Body of pancreas (tissue), 4 donors: Measurements from ENCODE around the gene IL6R. TPM values are rescaled to one million over a fixed set of nuclear protein-coding genes. Genes with fewer than 3 reads are reported as not detected.

Experiments used
- ATAC-seq: fragments of 150-250 bp; one replicate; pipeline ENCODE4 v1.9.1; 2016
- DNase-seq, 4 donors: peaks; one replicate each; pipeline ENCODE4 v3.0.0-alpha.2; 2019
- H3K27ac ChIP-seq, 4 donors: fragments of 200-600 bp; sonication (generic); 1 replicate in 3 of 4; 2 replicates in 1 of 4; pipeline versions ENCODE4 v1.5.1 to v1.6.1; 2016 to 2019; ENCODE audit warnings: mild to moderate bottlenecking in 1 of 4, mixed read lengths in 1 of 4, moderate library complexity in 1 of 4
- H3K27me3 ChIP-seq, 2 donors: fragments of 200-600 bp; sonication (generic); one replicate each; pipeline ENCODE4 v1.6.0; 2016; ENCODE audit warnings: mild to moderate bottlenecking in 1 of 2
- H3K36me3 ChIP-seq, 2 donors: fragments of 200-600 bp; sonication (generic); replicated peaks in 1 of 2; 2 replicates each; pipeline ENCODE4 v1.5.1; 2016; ENCODE audit warnings: low read depth in 2 of 2; ENCODE audit not compliant: insufficient read depth in 1 of 2
- H3K4me1 ChIP-seq: fragments of 200-600 bp; sonication (generic); one replicate; pipeline ENCODE4 v1.6.0; 2016
- H3K4me3 ChIP-seq, 2 donors: fragments of 200-600 bp; sonication (generic); 1 replicate in 1 of 2; 2 replicates in 1 of 2; pipeline ENCODE4 v1.5.1; 2016 to 2019
- H3K9me3 ChIP-seq, 3 donors: fragments of 200-600 bp; sonication (generic); 1 replicate in 2 of 3; 2 replicates in 1 of 3; pipeline ENCODE4 v1.5.1; 2016
- CTCF ChIP-seq, 7 experiments: fragments of 450-650 bp in 4 of 7; fragments of 200-600 bp in 3 of 7; sonication (generic) in 3 of 7; IDR thresholded peaks; one replicate each; pipeline ENCODE4 v1.5.1; 2016 to 2019; ENCODE audit warnings: antibody characterized with exemption in 7 of 7
- POLR2A ChIP-seq, 3 donors: fragments of 450-650 bp; IDR thresholded peaks; one replicate each; pipeline ENCODE4 v1.6.1; 2016; ENCODE audit warnings: antibody characterized with exemption in 3 of 3, mild to moderate bottlenecking in 2 of 3
- whole genome bisulfite sequencing, 2 donors: methylation state at CpG; one replicate each; pipeline ENCODE4 v1.1.5; 2017; 5-methylcytosine and 5-hydroxymethylcytosine counted together
- intact Hi-C: fragments of 100-400 bp; cut with DNase I; formaldehyde crosslinking; loops from one replicate; pipeline ENCODE4 v1.15.1; 2023
- total RNA-seq, 2 donors: library from RNA; depleted of rRNA; stranded (reverse); fragments of >200 nt; gene quantifications; one replicate each; pipeline ENCODE4 v1.1.0, GENCODE V29; 2016

IL6R gene
- total RNA-seq, 2 donors from 2014 or later = 5.9 to 13.5 TPM

GRCh38 chr1:154416471-154417337 is 11.6 kb downstream of the IL6R start:
- Histone ChIP-seq H3K36me3 (no peaks in the 10 kb centered on the region), H3K4me3 (no peak overlapping the region), H3K4me1 (peaks cover 52% of the 10 kb centered on the region), H3K9me3 (no peaks in the 10 kb centered on the region), H3K27ac (peak overlapping the region in 1 of 4 donors; percentile 97), H3K27me3 (no peaks in the 10 kb centered on the region)
- intact Hi-C loops = no loop called here
- ATAC-seq (no peak), DNase-seq (no peak)
- TF ChIP-seq CTCF (IDR thresholded peaks at IDR 0.05) (no peak), POLR2A (IDR thresholded peaks at IDR 0.05) (no peak)
- 90 to 95% methylated on average over 10 of the region's 10 CpGs for WGBS, 2 donors

GRCh38 chr1:154417338-154417608 is 12.1 kb downstream of the IL6R start:
- Histone ChIP-seq H3K4me3 (no peak overlapping the region), H3K9me3 (no peaks in the 10 kb centered on the region), H3K36me3 (no peaks in the 10 kb centered on the region), H3K27ac (peak overlapping the region in 1 of 4 donors; percentile 97), H3K4me1 (peaks cover 55% of the 10 kb centered on the region), H3K27me3 (no peaks in the 10 kb centered on the region)
- DNase-seq (no peak), ATAC-seq (no peak)
- 88 to 93% methylated on average over 3 of the region's 3 CpGs for WGBS, 2 donors
- intact Hi-C loops = no loop called here
- TF ChIP-seq CTCF (IDR thresholded peaks at IDR 0.05) (no peak), POLR2A (IDR thresholded peaks at IDR 0.05) (no peak)

- no peak for TF ChIP-seq CTCF (IDR thresholded peaks at IDR 0.05)
- TF ChIP-seq POLR2A (IDR thresholded peaks at IDR 0.05) = peak in 2 of 3 donors; percentile 53 to 61
- H3K9me3 ChIP-seq = no peaks in the 10 kb centered on the region
- intact Hi-C loops = no loop called here
- H3K36me3 ChIP-seq = no peaks in the 10 kb centered on the region
- H3K4me3 ChIP-seq = no peak overlapping the region
- no peaks in the 10 kb centered on the region for H3K27me3 ChIP-seq
- peak overlapping the region; percentile 95 to 99 (median 96) for H3K27ac ChIP-seq
- peaks cover 63% of the 10 kb centered on the region for H3K4me1 ChIP-seq
- WGBS, 2 donors = 33 to 39% methylated on average over 17 of the region's 17 CpGs
- ATAC-seq (peak; percentile 90), DNase-seq (peak; percentile 92 to 97 (median 96))
Observed at GRCh38 chr1:154418062-154418921, 13.1 kb downstream of the IL6R start.

GRCh38 chr1:154418923-154419619 is 13.9 kb downstream of the IL6R start:
- Histone ChIP-seq H3K4me1 (peaks cover 71% of the 10 kb centered on the region), H3K36me3 (no peaks in the 10 kb centered on the region), H3K4me3 (no peak overlapping the region), H3K9me3 (no peaks in the 10 kb centered on the region), H3K27ac (peak overlapping the region; percentile 95 to 99 (median 96)), H3K27me3 (no peaks in the 10 kb centered on the region)
- intact Hi-C loops = no loop called here
- DNase-seq (peak in 1 of 4 donors; percentile 33), ATAC-seq (peak; percentile 5)
- WGBS, 2 donors = 21% methylated on average over 5 of the region's 5 CpGs
- no peak for TF ChIP-seq CTCF (IDR thresholded peaks at IDR 0.05)
- no peak for TF ChIP-seq POLR2A (IDR thresholded peaks at IDR 0.05)
